ENCODE measurements around the gene PHACTR3. TPM values are rescaled to one million over a fixed set of nuclear protein-coding genes. Genes with fewer than 3 reads are reported as not detected.

PHACTR3 gene
- total RNA-seq, 1 donor: not detected

DNA sequence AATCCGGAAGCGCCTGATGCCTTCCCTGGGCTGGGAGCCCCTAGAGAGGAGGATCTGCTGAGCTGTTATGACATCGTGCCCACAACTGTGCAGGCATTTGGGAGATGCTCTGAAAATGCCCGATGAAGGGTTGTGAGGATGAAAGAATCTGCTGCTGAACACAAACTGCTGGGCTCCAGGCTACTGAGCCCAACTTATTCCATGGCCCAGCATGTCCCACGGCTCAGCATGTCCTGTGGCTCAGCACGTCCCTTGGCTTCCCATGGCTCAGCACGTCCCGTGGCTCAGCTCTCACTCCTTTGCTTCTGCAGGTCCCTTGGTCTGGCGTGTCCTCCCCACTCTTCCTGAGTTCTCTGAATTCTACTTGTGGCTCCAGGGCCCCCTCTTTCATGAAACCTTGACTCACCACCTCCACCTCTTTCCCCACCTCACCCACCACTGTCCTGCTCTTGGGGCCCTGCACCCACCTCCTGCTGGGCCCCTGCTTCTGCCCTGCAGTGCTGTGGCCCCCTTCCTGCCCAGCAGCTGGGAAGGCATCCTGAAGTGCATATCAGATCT lies 80.4 kb downstream of the PHACTR3 start:
- no peak for DNase-seq (ENCODE audit: insufficient read length, low spot score, missing footprints)
- Histone ChIP-seq H3K36me3 (ENCODE audit: insufficient read depth, low read length) (no peaks in the 10 kb centered on the region), H3K27me3 (ENCODE audit: insufficient read depth, low read length) (no peaks in the 10 kb centered on the region), H2AFZ (ENCODE audit: low read length) (no peak overlapping the region), H3K4me3 (ENCODE audit: insufficient read depth, low read length) (no peak overlapping the region), H3K79me2 (ENCODE audit: insufficient read depth, low read length) (no peaks in the 10 kb centered on the region), H3K4me1 (ENCODE audit: insufficient read depth, low read length) (no peaks in the 10 kb centered on the region), H3K4me2 (ENCODE audit: insufficient read depth, low read length) (no peak overlapping the region), H3K9me3 (ENCODE audit: low read depth, low read length) (no peaks in the 10 kb centered on the region), H3K27ac (ENCODE audit: low read depth, low read length) (no peak overlapping the region), H4K20me1 (ENCODE audit: insufficient read depth, low read length) (no peaks in the 10 kb centered on the region)
- TF ChIP-seq, protein P1, sequence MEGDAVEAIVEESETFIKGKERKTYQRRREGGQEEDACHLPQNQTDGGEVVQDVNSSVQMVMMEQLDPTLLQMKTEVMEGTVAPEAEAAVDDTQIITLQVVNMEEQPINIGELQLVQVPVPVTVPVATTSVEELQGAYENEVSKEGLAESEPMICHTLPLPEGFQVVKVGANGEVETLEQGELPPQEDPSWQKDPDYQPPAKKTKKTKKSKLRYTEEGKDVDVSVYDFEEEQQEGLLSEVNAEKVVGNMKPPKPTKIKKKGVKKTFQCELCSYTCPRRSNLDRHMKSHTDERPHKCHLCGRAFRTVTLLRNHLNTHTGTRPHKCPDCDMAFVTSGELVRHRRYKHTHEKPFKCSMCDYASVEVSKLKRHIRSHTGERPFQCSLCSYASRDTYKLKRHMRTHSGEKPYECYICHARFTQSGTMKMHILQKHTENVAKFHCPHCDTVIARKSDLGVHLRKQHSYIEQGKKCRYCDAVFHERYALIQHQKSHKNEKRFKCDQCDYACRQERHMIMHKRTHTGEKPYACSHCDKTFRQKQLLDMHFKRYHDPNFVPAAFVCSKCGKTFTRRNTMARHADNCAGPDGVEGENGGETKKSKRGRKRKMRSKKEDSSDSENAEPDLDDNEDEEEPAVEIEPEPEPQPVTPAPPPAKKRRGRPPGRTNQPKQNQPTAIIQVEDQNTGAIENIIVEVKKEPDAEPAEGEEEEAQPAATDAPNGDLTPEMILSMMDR (IDR thresholded peaks at IDR 0.05; ENCODE audit: extremely low read depth, low read depth, low read length): no peak

- TF ChIP-seq, protein P1 (IDR thresholded peaks at IDR 0.05; ENCODE audit: extremely low read depth, low read depth, low read length): no peak
- H3K4me1 ChIP-seq (ENCODE audit: insufficient read depth, low read length): no peaks in the 10 kb centered on the region
- no peaks in the 10 kb centered on the region for H4K20me1 ChIP-seq (ENCODE audit: insufficient read depth, low read length)
- no peak for DNase-seq (ENCODE audit: insufficient read length, low spot score, missing footprints)
- H3K36me3 ChIP-seq (ENCODE audit: insufficient read depth, low read length): no peaks in the 10 kb centered on the region
- no peaks in the 10 kb centered on the region for H3K79me2 ChIP-seq (ENCODE audit: insufficient read depth, low read length)
- H3K4me2 ChIP-seq (ENCODE audit: insufficient read depth, low read length): no peak overlapping the region
- H3K4me3 ChIP-seq (ENCODE audit: insufficient read depth, low read length): no peak overlapping the region
- H3K27me3 ChIP-seq (ENCODE audit: insufficient read depth, low read length): no peaks in the 10 kb centered on the region
- no peaks in the 10 kb centered on the region for H3K9me3 ChIP-seq (ENCODE audit: low read depth, low read length)
- no peak overlapping the region for H3K27ac ChIP-seq (ENCODE audit: low read depth, low read length)
- no peak overlapping the region for H2AFZ ChIP-seq (ENCODE audit: low read length)
Measured at GRCh38 chr20:59686404-59687346, 82.3 kb downstream of the PHACTR3 start.

- H3K36me3 ChIP-seq (ENCODE audit: insufficient read depth, low read length): no peaks in the 10 kb centered on the region
- no peak for DNase-seq (ENCODE audit: insufficient read length, low spot score, missing footprints)
- no peak overlapping the region for H3K27ac ChIP-seq (ENCODE audit: low read depth, low read length)
- TF ChIP-seq, protein P1 (IDR thresholded peaks at IDR 0.05; ENCODE audit: extremely low read depth, low read depth, low read length): no peak
- no peaks in the 10 kb centered on the region for H3K27me3 ChIP-seq (ENCODE audit: insufficient read depth, low read length)
- no peaks in the 10 kb centered on the region for H3K4me1 ChIP-seq (ENCODE audit: insufficient read depth, low read length)
- H4K20me1 ChIP-seq (ENCODE audit: insufficient read depth, low read length): no peaks in the 10 kb centered on the region
- H3K9me3 ChIP-seq (ENCODE audit: low read depth, low read length): no peaks in the 10 kb centered on the region
- no peaks in the 10 kb centered on the region for H3K79me2 ChIP-seq (ENCODE audit: insufficient read depth, low read length)
- H2AFZ ChIP-seq (ENCODE audit: low read length): no peak overlapping the region
- H3K4me3 ChIP-seq (ENCODE audit: insufficient read depth, low read length): no peak overlapping the region
- no peak overlapping the region for H3K4me2 ChIP-seq (ENCODE audit: insufficient read depth, low read length)
Measured at GRCh38 chr20:59688356-59688755, 84.0 kb downstream of the PHACTR3 start.

DNA sequence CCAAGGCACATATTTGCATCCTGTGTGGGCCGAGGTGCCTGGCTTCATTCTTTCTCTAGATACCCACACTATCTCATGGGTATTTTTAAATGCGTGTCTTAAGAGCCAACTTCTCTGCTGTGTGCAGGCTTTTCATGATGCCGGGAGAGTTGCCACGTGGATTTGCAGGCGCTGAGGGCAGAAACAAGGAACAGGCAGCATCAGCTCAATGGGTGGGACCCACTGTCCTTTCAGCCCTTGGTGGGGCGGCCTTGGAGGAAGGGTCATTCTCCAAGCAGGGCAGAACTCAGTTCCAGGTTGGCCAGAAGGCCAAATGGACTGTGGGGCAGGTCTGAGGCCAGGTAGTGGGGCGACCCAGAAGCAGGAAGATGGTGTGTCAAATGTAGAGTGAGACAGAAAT lies 84.7 kb downstream of the PHACTR3 start:
- Histone ChIP-seq H3K4me3 (ENCODE audit: insufficient read depth, low read length) (no peak overlapping the region), H4K20me1 (ENCODE audit: insufficient read depth, low read length) (no peaks in the 10 kb centered on the region)
- TF ChIP-seq, protein P1 (IDR thresholded peaks at IDR 0.05; ENCODE audit: extremely low read depth, low read depth, low read length): no peak

More for the DNA sequence above, 84.7 kb downstream of the PHACTR3 start:
- Histone ChIP-seq H3K27me3 (ENCODE audit: insufficient read depth, low read length) (no peaks in the 10 kb centered on the region), H3K4me1 (ENCODE audit: insufficient read depth, low read length) (no peaks in the 10 kb centered on the region), H3K36me3 (ENCODE audit: insufficient read depth, low read length) (no peaks in the 10 kb centered on the region), H3K4me2 (ENCODE audit: insufficient read depth, low read length) (no peak overlapping the region), H2AFZ (ENCODE audit: low read length) (no peak overlapping the region), H3K79me2 (ENCODE audit: insufficient read depth, low read length) (no peaks in the 10 kb centered on the region), H3K27ac (ENCODE audit: low read depth, low read length) (no peak overlapping the region), H3K9me3 (ENCODE audit: low read depth, low read length) (no peaks in the 10 kb centered on the region)
- DNase-seq (ENCODE audit: insufficient read length, low spot score, missing footprints): no peak

Measured in osteoblast (primary cell).